GM13977 (cell line): ENCODE data around the gene NF1.

Experiments
- DNase-seq: peaks from one replicate; pipeline ENCODE4 v3.0.0; 2012; ENCODE audit warnings: low spot score
- in situ Hi-C: fragments of 300-500 bp; cut with MboI; formaldehyde crosslinking; loops from one replicate; pipeline ENCODE4 v1.12.0; 2022; ENCODE audit warnings: low sequenced_read_pairs, low pct_unique_long_range_greater_than_20kb, mixed read lengths, inconsistent platforms; ENCODE audit not compliant: unreplicated experiment
- TF ChIP-seq, protein P1 (sequence below): IDR thresholded peaks from 2 replicates; pipeline ENCODE4 v1.5.1; 2012; ENCODE audit warnings: mild to moderate bottlenecking, control low read depth; ENCODE audit not compliant: insufficient read depth; ENCODE audit errors: extremely low read depth, missing control alignments

NF1 gene

DNA sequence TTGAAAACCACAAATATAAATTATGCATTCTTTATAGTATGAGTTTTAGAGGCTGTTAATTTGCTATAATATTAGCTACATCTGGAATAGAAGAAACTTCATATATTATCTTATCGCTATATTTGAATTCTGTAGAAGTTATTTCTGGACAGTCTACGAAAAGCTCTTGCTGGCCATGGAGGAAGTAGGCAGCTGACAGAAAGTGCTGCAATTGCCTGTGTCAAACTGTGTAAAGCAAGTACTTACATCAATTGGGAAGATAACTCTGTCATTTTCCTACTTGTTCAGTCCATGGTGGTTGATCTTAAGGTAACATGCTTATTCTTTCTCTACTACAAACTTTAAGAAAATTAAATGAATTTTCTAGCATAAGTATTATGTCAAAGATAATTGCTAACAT is 105.5 kb downstream of the NF1 start:
- in situ Hi-C loops: no loop called here
- DNase-seq: no peak
- TF ChIP-seq, protein P1, sequence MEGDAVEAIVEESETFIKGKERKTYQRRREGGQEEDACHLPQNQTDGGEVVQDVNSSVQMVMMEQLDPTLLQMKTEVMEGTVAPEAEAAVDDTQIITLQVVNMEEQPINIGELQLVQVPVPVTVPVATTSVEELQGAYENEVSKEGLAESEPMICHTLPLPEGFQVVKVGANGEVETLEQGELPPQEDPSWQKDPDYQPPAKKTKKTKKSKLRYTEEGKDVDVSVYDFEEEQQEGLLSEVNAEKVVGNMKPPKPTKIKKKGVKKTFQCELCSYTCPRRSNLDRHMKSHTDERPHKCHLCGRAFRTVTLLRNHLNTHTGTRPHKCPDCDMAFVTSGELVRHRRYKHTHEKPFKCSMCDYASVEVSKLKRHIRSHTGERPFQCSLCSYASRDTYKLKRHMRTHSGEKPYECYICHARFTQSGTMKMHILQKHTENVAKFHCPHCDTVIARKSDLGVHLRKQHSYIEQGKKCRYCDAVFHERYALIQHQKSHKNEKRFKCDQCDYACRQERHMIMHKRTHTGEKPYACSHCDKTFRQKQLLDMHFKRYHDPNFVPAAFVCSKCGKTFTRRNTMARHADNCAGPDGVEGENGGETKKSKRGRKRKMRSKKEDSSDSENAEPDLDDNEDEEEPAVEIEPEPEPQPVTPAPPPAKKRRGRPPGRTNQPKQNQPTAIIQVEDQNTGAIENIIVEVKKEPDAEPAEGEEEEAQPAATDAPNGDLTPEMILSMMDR: no peak

DNA sequence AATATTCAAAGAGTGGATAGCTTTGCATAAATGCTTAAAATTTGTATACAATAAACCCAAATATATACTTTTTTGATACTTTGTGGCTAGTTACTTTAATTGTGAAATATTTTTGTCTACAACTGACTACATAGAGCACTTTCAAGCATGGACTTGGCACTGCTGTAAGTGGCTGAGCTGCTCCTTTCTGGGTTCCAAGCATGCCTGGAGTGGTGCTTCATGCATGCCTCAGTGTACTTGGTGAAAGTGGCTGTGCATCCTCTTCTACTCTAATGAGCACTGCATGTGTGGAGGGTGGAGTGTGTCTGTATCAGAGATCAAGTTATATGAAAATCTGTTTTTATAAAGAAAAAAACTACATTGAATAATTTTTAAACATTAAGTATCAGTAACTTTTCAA is 108.2 kb downstream of the NF1 start:
- in situ Hi-C loops: no loop called here
- TF ChIP-seq, protein P1: no peak
- no peak for DNase-seq

DNA sequence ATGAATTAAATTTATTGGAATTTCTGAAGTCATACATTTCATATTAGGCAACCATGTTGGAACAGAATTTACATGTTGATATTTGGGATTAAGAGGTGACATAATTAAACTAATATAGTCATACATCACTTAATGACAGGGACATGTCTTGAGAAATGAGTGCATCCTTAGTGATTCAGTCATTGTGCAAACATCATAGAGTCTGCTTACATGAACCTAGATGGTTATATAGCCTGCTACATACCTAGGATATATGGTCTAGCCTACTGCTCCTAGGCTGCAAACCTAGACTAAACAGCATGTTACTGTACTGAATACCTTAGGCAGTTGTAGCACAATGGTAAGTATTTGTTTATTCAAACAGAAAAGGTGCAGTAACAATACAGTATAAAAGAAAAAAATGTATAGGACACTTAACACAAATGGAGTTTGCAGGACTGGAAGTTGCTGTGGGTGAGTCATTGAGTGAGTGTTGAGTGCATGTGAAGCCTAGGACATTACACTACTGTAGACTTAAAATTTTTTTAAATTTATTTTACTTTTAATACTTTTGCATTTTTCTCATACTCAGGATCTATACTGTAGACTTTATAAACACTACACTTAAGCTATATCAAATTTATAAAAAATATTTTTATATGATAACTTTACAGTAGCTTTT is 116.7 kb downstream of the NF1 start:
- no peak for DNase-seq
- TF ChIP-seq, protein P1: no peak
- in situ Hi-C loops: loop anchor here (10.0 kb wide), 1 partner anchor 197 kb away; no protein-coding TSS in a partner anchor

DNA sequence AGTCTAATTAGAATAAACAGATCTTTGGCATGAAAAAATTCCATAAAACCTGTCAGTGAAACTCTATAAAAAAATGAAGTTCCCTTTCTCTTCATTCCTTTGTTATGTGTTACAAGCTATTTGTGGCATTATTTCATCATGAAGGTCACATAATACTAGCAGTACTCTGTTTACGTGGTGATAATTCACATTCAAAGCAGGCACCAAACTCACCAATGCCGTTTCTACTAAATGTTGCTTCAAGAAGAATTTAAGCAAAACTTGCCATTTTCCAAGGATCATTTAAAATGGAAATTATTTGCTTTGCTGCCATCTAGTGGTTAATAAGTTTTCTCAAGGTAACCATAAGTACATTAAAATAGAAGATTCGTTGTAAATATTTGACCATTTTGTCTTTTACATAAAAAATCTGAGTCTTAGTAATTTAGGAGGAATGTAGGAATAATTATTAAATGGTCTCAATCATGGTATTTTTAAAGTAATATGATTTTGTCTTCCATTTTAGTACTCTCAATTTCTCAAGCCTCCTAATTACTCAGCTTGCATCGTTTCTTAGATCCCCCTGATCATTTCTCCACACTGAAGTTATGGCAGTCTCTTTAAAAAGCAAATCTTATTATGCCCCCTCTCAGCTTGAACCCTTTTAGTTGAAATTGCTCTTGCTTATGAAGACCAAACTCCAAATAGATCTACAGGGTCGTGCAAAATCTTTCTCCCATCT is 121.4 kb downstream of the NF1 start:
- TF ChIP-seq, protein P1: peak; percentile 37
- in situ Hi-C loops: loop anchor here (10.0 kb wide), 1 partner anchor 201 kb away; no protein-coding TSS in a partner anchor
- peak; percentile 25 for DNase-seq

DNA sequence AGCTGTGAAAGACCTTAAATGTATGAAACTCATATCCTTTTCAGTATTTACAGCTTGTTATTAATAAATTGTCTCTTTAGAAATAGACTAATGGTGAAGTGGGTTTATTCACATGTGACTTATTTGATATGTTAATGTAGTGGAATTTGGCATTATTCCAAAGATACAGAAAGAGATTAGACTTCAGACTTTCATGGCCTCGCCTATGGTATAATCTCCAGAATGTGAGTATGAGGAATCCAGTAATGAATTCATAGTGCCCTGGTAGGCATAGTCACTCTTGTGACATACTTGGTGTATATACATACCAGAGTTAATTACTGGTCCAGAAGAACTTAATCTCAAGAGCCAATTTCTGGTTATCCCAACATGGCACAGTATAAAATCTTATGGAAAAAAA is 129.6 kb downstream of the NF1 start:
- no peak for DNase-seq
- TF ChIP-seq, protein P1: no peak
- in situ Hi-C loops: no loop called here

DNA sequence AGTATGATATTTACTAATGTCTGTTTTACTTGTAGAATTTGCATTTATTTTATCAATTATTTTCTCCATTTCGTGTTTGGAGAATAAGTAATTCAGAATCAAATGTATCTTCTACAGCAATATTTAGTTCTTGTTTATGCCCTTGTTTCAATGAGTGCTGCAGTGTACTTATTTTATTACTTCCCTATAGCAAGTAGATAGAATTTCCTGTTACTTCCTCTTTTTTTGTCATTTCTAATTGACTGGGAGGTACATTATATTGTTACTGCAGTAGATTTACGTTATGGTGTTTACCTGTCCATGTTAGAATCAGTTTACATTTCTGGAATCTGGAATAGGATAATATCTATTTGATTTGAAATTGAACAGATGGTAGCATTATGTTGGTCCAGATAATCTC is 131.1 kb downstream of the NF1 start:
- TF ChIP-seq, protein P1: no peak
- in situ Hi-C loops: no loop called here
- DNase-seq: no peak
